Astrocyte of the cerebellum (primary cell): ENCODE measurements around the gene GPR82.

Experiments
- DNase-seq: peaks from one replicate; pipeline ENCODE4 v3.0.0-alpha.2; 2011; ENCODE audit warnings: low read depth
- H3K4me3 ChIP-seq: 2 replicates; pipeline ENCODE4 v1.5.1; 2011; ENCODE audit warnings: mild to moderate bottlenecking, low read depth, low read length, moderate library complexity
- in situ Hi-C: cut with HindIII; loops from 2 replicates; pipeline ENCODE4 v1.10.0; 2017; ENCODE audit warnings: low sequenced_read_pairs
- TF ChIP-seq, protein P1 (sequence below): IDR thresholded peaks from 2 replicates; pipeline ENCODE4 v1.5.1; 2012; ENCODE audit warnings: low read length, low read depth, moderate library complexity, mild to moderate bottlenecking; ENCODE audit errors: missing control alignments

Gene GPR82

DNA sequence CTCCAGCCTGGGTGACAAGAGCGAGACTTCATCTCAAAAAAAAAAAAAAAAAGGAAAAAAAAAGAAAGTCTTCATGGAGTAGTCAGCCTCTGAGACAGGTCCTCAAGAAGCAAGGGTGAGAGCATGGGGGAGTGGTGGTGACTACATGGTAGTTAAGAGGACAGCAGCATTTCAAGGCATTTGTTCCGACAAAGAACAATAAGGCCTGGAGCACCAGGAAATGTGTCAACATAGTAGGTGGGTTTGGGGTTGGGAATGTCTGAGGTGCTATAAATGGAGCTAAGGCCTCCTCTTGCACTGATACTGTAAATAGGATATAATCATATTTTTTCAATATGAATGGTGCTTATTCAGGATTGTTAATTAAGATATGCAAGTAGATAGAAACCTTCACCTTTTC, 34.4 kb downstream of the GPR82 start:
- DNase-seq, result no peak
- no peak overlapping the region for H3K4me3 ChIP-seq
- in situ Hi-C loops, result no loop called here
- TF ChIP-seq, protein P1, sequence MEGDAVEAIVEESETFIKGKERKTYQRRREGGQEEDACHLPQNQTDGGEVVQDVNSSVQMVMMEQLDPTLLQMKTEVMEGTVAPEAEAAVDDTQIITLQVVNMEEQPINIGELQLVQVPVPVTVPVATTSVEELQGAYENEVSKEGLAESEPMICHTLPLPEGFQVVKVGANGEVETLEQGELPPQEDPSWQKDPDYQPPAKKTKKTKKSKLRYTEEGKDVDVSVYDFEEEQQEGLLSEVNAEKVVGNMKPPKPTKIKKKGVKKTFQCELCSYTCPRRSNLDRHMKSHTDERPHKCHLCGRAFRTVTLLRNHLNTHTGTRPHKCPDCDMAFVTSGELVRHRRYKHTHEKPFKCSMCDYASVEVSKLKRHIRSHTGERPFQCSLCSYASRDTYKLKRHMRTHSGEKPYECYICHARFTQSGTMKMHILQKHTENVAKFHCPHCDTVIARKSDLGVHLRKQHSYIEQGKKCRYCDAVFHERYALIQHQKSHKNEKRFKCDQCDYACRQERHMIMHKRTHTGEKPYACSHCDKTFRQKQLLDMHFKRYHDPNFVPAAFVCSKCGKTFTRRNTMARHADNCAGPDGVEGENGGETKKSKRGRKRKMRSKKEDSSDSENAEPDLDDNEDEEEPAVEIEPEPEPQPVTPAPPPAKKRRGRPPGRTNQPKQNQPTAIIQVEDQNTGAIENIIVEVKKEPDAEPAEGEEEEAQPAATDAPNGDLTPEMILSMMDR, result no peak

GRCh38 chrX:41759817-41760216, 35.8 kb downstream of the GPR82 start:
- in situ Hi-C loops, result no loop called here
- TF ChIP-seq, protein P1, result peak; percentile 50
- H3K4me3 ChIP-seq, result no peak overlapping the region
- peak; percentile 9 for DNase-seq

- DNase-seq, result no peak
- TF ChIP-seq, protein P1, result no peak
- no peak overlapping the region for H3K4me3 ChIP-seq
- in situ Hi-C loops, result no loop called here
Observed at GRCh38 chrX:41761169-41761568, 37.2 kb downstream of the GPR82 start.

- in situ Hi-C loops, result no loop called here
- TF ChIP-seq, protein P1, result no peak
- no peak for DNase-seq
- H3K4me3 ChIP-seq, result no peak overlapping the region
Observed at GRCh38 chrX:41761702-41762101, 37.7 kb downstream of the GPR82 start.

GRCh38 chrX:41779030-41779564, 55.1 kb downstream of the GPR82 start:
- TF ChIP-seq, protein P1, result no peak
- in situ Hi-C loops, result no loop called here
- H3K4me3 ChIP-seq, result no peak overlapping the region
- DNase-seq, result peak; percentile 13
